K562 (cell line): ENCODE data around the gene PDLIM7. TPM values are rescaled to one million over a fixed set of nuclear protein-coding genes. Genes with fewer than 3 reads are reported as not detected.

Experiments used
- AFF4 ChIP-seq: sonication (generic); formaldehyde crosslinking; IDR thresholded peaks from 2 replicates; pipeline ENCODE4 v1.8.0; 2023; ENCODE audit warnings: mild to moderate bottlenecking, missing genetic modification reagents
- CHD2 ChIP-seq: IDR thresholded peaks from 2 replicates; pipeline ENCODE4 v1.6.1; 2011; ENCODE audit warnings: low read depth, low read length
- CXXC5 ChIP-seq: fragments of 250-450 bp; sonication (Bioruptor Pico); IDR thresholded peaks from 2 replicates; pipeline ENCODE4 v1.8.0; 2022; ENCODE audit warnings: inconsistent platforms, mild to moderate bottlenecking, moderate library complexity
- ERF ChIP-seq: fragments of 450-650 bp; formaldehyde crosslinking; IDR thresholded peaks from 2 replicates; pipeline ENCODE4 v1.4.0; 2020; ENCODE audit warnings: mild to moderate bottlenecking, mixed read lengths
- MITF ChIP-seq: IDR thresholded peaks from 2 replicates; pipeline ENCODE4 v1.6.1; 2014; ENCODE audit warnings: antibody characterized with exemption
- PHB ChIP-seq: fragments of 250-450 bp; sonication (Bioruptor Pico); IDR thresholded peaks from 2 replicates; pipeline ENCODE4 v1.5.0; 2021
- SIN3A ChIP-seq, 2 experiments: fragments of 150-350 bp in 1 of 2; IDR thresholded peaks; 2 replicates each; pipeline ENCODE4 v1.6.1; 2011 to 2016; ENCODE audit warnings: borderline replicate concordance in 2 of 2, low read depth in 2 of 2, low read length in 2 of 2, mild to moderate bottlenecking in 2 of 2, moderate library complexity in 2 of 2; ENCODE audit not compliant: control insufficient read depth in 1 of 2
- SRF ChIP-seq, 2 experiments: fragments of 250-450, 450-650 bp in 1 of 2; sonication (Bioruptor Pico) in 1 of 2; sonication (generic) in 1 of 2; formaldehyde crosslinking; IDR thresholded peaks; 2 replicates each; pipeline versions ENCODE4 v1.5.0 to v1.5.1; 2020 to 2022; ENCODE audit warnings: mild to moderate bottlenecking in 1 of 2, missing genetic modification reagents in 1 of 2
- TAF1 ChIP-seq: IDR thresholded peaks from 2 replicates; pipeline ENCODE4 v1.6.1; 2011; ENCODE audit warnings: mild to moderate bottlenecking, low read length, moderate library complexity; ENCODE audit not compliant: insufficient read depth, control insufficient read depth, severe bottlenecking; ENCODE audit errors: extremely low read depth
- TCF7 ChIP-seq: sonication (generic); IDR thresholded peaks from 2 replicates; pipeline ENCODE4 v1.6.1; 2016; ENCODE audit warnings: antibody characterized with exemption, borderline replicate concordance
- XRCC5 ChIP-seq: fragments of 200-400 bp; formaldehyde crosslinking; IDR thresholded peaks from 2 replicates; pipeline ENCODE4 v1.6.1; 2017; ENCODE audit warnings: low read depth, mild to moderate bottlenecking, low read length
- ZBTB9 ChIP-seq: fragments of 450-650 bp; formaldehyde crosslinking; IDR thresholded peaks from 2 replicates; pipeline ENCODE4 v1.4.0; 2020; ENCODE audit warnings: mild to moderate bottlenecking, moderate library complexity
- polyA plus RNA-seq, 8 experiments: library from polyadenylated mRNA; depleted of rRNA in 4 of 8; stranded (reverse) in 5 of 8; unstranded in 3 of 8; fragments of >200 nt; fragmentation: Nextera tagmentation in 2 of 8; fragmentation: Illumina TruSeq in 1 of 8; extraction: Ambion mirVana in 2 of 8; extraction: Trizol in 1 of 8; gene quantifications; 2 replicates each; pipeline versions ENCODE4 v1.2.1 to v1.2.3, GENCODE V29; 2011 to 2014; ENCODE audit warnings: inconsistent platforms in 1 of 8, missing spikeins in 1 of 8
- total RNA-seq, 7 experiments: library from RNA; depleted of rRNA in 6 of 7; stranded (reverse); fragments of >200 nt in 6 of 7; fragmentation: Illumina TruSeq in 2 of 7; extraction: Trizol in 2 of 7; gene quantifications; 2 replicates each; pipeline versions ENCODE4 v1.2.1 to v1.2.3, GENCODE V29; 2011 to 2021; ENCODE audit warnings: low replicate concordance in 1 of 7
- TF ChIP-seq, protein P1 (sequence below): fragments of 250-450 bp; sonication (Bioruptor Pico); IDR thresholded peaks from 2 replicates; pipeline ENCODE4 v1.4.0; 2020

PDLIM7 gene
- total and polyA plus RNA-seq, 9 of the 15 experiments (the other 6 are each of a cell fraction or from before 2014, with no cell fraction given): 2.1 to 124 (median 32.6) TPM

DNA sequence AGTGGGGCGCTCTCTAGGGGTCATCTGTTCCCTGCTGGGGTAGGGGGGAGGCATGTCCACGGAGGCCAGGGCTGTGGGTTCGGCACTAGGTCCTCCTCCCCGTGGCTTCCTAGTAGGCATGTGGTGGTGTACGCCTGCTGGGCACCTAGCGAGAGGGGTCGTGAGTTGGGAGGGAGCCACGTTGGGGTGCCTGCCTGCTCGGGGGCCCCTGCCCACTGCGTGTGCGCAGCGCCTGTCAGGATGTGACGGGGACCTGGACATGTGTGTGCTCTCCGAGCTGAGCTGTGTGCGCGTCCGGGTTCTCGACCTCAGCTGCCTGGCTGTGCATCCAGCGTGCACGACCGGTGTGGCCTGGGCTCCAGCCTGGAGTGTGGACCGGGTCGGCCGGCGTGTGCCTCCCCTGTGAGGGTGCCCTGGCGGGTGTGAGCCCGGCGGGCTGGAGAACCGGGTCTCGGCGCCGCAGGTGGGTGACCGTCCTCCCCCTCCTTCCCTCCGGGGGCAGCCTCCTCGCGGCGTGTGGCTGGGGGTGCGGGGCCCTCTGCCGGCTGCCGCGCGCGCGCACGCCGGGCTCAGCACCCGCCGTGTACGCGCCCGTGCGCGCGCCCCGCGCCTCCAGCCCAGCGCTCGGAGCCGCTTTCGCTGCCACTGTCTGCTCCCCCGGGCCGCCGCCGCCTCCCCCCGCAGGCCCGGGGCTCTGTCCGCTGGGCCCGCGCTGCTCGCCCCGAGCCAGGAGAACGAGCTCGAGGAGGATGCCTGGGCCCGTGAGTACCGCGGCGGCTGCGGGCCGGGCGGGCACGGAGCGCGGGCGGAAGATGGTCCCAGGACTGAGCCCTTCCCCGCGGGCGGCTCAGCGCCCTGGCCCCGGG lies 51.0 kb downstream of the PDLIM7 start, which contains the start of gene PRR7 (continued):
- TF ChIP-seq AFF4 (CRISPR knock-in tag) (0 out of 2 replicates have a peak, but pooled peaks have one; percentile 34), XRCC5 (peak; percentile 5; the same call in 1 of the 2 replicates), ZBTB9 (CRISPR knock-in tag) (peak; percentile 73), TAF1 (peak; percentile 32), CXXC5 (CRISPR knock-in tag) (peak; percentile 77), TCF7 (peak; percentile 50; the same call in 1 of the 2 replicates), SIN3A (IDR thresholded peaks at IDR 0.05; ENCODE audit: borderline replicate concordance in 2 of 2, control insufficient read depth in 1 of 2, low read depth in 2 of 2, low read length in 2 of 2) (peak in 1 of 2 experiments; percentile 68; a peak in 1 of 4 replicates), SRF (CRISPR knock-in tag; IDR thresholded peaks at IDR 0.05) (peak in 1 of 2 experiments; percentile 26; a peak in 2 of 4 replicates), MITF (peak; percentile 9; the same call in 1 of the 2 replicates), CHD2 (no peak; the same call in 1 of the 2 replicates), PHB (CRISPR knock-in tag) (peak; percentile 97), ERF (CRISPR knock-in tag) (peak; percentile 91)
- TF ChIP-seq, protein P1, sequence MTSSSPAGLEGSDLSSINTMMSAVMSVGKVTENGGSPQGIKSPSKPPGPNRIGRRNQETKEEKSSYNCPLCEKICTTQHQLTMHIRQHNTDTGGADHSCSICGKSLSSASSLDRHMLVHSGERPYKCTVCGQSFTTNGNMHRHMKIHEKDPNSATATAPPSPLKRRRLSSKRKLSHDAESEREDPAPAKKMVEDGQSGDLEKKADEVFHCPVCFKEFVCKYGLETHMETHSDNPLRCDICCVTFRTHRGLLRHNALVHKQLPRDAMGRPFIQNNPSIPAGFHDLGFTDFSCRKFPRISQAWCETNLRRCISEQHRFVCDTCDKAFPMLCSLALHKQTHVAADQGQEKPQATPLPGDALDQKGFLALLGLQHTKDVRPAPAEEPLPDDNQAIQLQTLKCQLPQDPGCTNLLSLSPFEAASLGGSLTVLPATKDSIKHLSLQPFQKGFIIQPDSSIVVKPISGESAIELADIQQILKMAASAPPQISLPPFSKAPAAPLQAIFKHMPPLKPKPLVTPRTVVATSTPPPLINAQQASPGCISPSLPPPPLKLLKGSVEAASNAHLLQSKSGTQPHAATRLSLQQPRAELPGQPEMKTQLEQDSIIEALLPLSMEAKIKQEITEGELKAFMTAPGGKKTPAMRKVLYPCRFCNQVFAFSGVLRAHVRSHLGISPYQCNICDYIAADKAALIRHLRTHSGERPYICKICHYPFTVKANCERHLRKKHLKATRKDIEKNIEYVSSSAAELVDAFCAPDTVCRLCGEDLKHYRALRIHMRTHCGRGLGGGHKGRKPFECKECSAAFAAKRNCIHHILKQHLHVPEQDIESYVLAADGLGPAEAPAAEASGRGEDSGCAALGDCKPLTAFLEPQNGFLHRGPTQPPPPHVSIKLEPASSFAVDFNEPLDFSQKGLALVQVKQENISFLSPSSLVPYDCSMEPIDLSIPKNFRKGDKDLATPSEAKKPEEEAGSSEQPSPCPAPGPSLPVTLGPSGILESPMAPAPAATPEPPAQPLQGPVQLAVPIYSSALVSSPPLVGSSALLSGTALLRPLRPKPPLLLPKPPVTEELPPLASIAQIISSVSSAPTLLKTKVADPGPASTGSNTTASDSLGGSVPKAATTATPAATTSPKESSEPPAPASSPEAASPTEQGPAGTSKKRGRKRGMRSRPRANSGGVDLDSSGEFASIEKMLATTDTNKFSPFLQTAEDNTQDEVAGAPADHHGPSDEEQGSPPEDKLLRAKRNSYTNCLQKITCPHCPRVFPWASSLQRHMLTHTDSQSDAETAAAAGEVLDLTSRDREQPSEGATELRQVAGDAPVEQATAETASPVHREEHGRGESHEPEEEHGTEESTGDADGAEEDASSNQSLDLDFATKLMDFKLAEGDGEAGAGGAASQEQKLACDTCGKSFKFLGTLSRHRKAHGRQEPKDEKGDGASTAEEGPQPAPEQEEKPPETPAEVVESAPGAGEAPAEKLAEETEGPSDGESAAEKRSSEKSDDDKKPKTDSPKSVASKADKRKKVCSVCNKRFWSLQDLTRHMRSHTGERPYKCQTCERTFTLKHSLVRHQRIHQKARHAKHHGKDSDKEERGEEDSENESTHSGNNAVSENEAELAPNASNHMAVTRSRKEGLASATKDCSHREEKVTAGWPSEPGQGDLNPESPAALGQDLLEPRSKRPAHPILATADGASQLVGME (CRISPR knock-in tag): 0 out of 2 replicates have a peak, but pooled peaks have one; percentile 6
